IPS-20b (cell line): Measurements from ENCODE around the gene GPR139.

Source experiments
- H3K27ac ChIP-seq: one replicate; pipeline ENCODE4 v1.5.1; 2013; ENCODE audit warnings: low read length
- H3K27me3 ChIP-seq: 2 replicates; pipeline ENCODE4 v1.6.1; 2013; ENCODE audit warnings: mild to moderate bottlenecking, low read length, inconsistent platforms; ENCODE audit not compliant: insufficient read depth
- H3K36me3 ChIP-seq: 2 replicates; pipeline ENCODE4 v1.6.1; 2013; ENCODE audit warnings: low read depth, mild to moderate bottlenecking, inconsistent platforms, low read length, moderate library complexity; ENCODE audit not compliant: insufficient read depth
- H3K4me1 ChIP-seq: 2 replicates; pipeline ENCODE4 v1.6.1; 2013; ENCODE audit warnings: mild to moderate bottlenecking, control low read depth, inconsistent platforms, low read length, moderate library complexity; ENCODE audit not compliant: insufficient read depth
- H3K4me3 ChIP-seq: 2 replicates; pipeline ENCODE4 v1.5.1; 2013; ENCODE audit warnings: mild to moderate bottlenecking, low read length, inconsistent platforms
- H3K9ac ChIP-seq: 2 replicates; pipeline ENCODE4 v1.6.1; 2013; ENCODE audit warnings: low read depth, mild to moderate bottlenecking, inconsistent platforms, low read length, moderate library complexity
- H3K9me3 ChIP-seq: 2 replicates; pipeline ENCODE4 v1.6.1; 2013; ENCODE audit warnings: mild to moderate bottlenecking, low read depth, low read length, inconsistent platforms; ENCODE audit not compliant: insufficient read depth

Gene GPR139

GRCh38 chr16:20073203-20074098, at the start of gene GPR139:
GPR139 (minus strand) TSS chr16:20073890; CDS start chr16:20073616, 274 bp downstream.
- peaks cover 5% of the 10 kb centered on the region; the same call in 1 of the 2 replicates for H3K9me3 ChIP-seq
- peak within 1 kb of the TSS; percentile 81 for H3K4me3 ChIP-seq
- H3K36me3 ChIP-seq = 0 out of 2 replicates have a peak, but pooled peaks cover 3% of the 10 kb centered on the region
- peaks cover 9% of the 10 kb centered on the region; the same call in 1 of the 2 replicates for H3K4me1 ChIP-seq
- peaks cover 63% of the 10 kb centered on the region for H3K27me3 ChIP-seq
- no peak within 1 kb of the TSS for H3K27ac ChIP-seq
- peak within 1 kb of the TSS; percentile 18; the same call in 1 of the 2 replicates for H3K9ac ChIP-seq

DNA sequence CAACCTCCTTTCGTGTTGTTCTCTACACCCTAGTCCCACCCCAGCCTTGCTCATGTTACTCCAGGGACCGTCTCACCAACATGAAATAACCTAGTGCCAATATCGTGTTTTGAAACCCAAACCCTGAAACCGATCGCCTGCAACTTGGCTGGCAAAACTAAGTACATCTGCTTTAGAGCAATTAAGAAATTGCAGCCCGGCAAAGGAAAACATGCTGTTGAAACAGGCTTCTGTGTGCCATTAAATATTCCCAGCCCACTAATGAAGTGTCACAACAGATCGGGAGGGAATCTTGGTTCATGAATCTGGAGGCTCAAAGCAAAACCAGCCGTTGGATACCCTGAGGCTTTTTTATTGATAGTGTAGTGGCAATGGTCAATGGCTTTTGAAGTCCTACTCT, 48.3 kb upstream of the GPR139 start:
- Histone ChIP-seq H3K4me3 (no peak overlapping the region), H3K36me3 (no peaks in the 10 kb centered on the region), H3K9me3 (no peaks in the 10 kb centered on the region; the same call in 1 of the 2 replicates), H3K9ac (no peak overlapping the region), H3K27ac (no peak overlapping the region), H3K27me3 (no peaks in the 10 kb centered on the region), H3K4me1 (no peaks in the 10 kb centered on the region)

DNA sequence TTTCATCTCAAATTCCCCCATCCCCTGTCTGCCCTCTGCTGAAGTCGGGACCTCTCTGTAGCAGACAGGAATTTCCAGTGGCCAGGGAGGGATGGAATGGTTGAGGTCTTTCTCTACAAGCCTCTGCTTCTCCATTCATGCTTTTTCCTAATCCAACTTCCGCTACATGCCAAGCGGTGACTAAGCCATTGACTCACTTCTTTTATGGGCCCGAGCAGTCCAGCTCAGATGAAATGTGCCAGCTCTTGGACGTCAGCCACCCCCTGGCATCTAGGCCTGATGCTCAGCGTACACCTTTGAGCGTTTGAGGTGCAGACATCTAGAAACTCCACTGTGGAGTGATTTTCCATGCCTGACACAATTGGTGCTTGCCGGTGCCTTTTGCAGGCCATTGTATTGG, 40.7 kb upstream of the GPR139 start:
- H3K9ac ChIP-seq = no peak overlapping the region
- no peaks in the 10 kb centered on the region for H3K27me3 ChIP-seq
- H3K9me3 ChIP-seq = no peaks in the 10 kb centered on the region
- H3K4me3 ChIP-seq = no peak overlapping the region
- H3K27ac ChIP-seq = no peak overlapping the region
- no peaks in the 10 kb centered on the region for H3K36me3 ChIP-seq
- no peaks in the 10 kb centered on the region; the same call in 1 of the 2 replicates for H3K4me1 ChIP-seq

DNA sequence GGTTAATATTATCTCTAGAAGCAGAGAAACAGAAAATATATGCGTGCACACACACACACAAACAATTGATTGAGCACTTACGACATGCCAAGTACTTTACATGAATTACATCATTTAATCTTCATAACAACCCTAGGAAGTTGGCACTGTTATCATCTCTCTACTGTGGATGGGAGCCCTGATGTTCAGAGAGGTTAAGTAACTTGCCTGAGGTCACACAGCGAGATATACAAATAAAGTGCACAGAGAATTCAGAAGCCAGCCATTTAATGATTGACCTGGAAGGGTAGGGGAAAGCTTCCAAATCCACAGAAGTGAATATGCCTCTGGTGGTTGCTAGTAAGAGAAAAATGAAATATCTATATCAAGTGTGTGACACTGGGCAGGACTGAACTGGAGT, 37.5 kb upstream of the GPR139 start:
- Histone ChIP-seq H3K9ac (no peak overlapping the region), H3K4me3 (no peak overlapping the region), H3K27me3 (no peaks in the 10 kb centered on the region), H3K4me1 (no peaks in the 10 kb centered on the region; the same call in 1 of the 2 replicates), H3K36me3 (no peaks in the 10 kb centered on the region), H3K9me3 (no peaks in the 10 kb centered on the region), H3K27ac (no peak overlapping the region)

DNA sequence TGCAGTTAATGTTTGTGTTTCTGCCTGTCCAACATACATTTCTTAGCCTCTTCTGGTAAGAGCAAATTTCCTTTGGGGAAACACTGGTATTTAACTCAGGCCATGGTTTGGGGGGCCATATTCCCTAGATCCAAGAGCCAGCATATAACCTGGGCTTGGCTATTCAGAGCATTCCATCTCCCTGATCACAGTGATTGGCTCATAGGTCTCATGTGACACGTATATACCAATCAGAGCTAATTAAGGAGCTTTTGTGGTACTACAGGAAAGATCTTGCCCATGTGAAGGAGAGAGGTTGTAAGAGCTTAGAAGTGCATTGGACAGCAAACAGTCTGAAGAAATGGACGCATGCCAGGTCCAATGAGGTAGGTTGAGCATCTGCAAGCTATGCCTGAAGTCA, 33.4 kb upstream of the GPR139 start:
- H3K4me1 ChIP-seq = no peaks in the 10 kb centered on the region
- no peak overlapping the region for H3K9ac ChIP-seq

DNA sequence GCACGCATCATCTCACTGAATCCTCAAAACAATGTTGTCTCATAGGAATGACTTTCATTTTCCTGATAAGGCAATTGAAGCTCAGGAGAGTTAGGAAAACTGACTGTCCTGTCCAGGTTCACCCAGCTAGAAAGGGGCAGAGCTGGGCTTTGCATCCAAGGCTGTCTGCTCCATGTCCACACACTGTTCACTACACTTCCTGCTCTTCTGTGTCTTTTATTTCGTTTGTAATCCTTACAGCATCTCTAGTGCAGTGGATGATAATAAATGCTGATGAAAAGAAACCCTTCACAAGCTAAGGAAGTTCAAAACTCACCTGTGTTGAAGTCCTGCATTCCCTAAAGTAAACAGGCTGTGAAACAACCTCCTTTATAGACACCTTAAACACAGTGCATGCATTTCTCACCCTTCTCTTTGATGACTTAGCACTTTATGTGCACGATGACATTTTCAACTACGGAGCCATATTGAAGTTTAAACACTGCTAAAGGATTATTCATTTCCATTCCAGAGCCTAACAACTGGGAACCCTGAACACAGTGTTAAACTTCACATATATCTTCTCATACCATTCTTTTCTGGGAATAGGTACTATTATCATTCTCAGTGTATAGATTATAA, 31.0 kb upstream of the GPR139 start:
- Histone ChIP-seq H3K36me3 (no peaks in the 10 kb centered on the region), H3K4me3 (no peak overlapping the region), H3K27ac (no peak overlapping the region), H3K9me3 (no peaks in the 10 kb centered on the region), H3K9ac (no peak overlapping the region), H3K4me1 (no peaks in the 10 kb centered on the region), H3K27me3 (peaks cover 7% of the 10 kb centered on the region; the same call in 1 of the 2 replicates)

More for the DNA sequence above, 33.4 kb upstream of the GPR139 start:
- no peak overlapping the region for H3K27ac ChIP-seq
- no peak overlapping the region for H3K4me3 ChIP-seq
- peaks cover 7% of the 10 kb centered on the region; the same call in 1 of the 2 replicates for H3K27me3 ChIP-seq
- no peaks in the 10 kb centered on the region for H3K9me3 ChIP-seq
- no peaks in the 10 kb centered on the region for H3K36me3 ChIP-seq

DNA sequence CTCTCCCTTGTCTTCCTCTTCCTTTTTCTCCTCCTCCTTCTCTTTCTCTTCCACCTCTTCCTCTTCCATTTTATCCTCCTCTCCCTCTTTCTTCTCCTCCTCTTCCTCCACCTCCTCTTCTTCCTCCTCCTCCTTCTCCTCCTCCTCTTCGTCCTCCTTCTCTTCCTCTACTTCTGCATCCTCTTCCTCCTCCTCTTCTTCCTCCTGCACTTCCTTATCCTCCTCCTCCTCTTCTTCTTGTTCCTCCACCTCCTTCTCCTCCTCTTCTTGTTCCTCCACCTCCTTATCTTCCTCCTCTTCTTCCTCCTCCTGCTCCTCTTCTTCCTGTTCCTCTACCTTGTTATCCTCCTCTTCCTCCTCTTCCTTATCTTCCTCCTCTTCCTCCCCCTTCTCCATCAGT, 28.8 kb upstream of the GPR139 start:
- peaks cover 7% of the 10 kb centered on the region; the same call in 1 of the 2 replicates for H3K27me3 ChIP-seq
- no peaks in the 10 kb centered on the region for H3K9me3 ChIP-seq
- no peak overlapping the region for H3K27ac ChIP-seq
- H3K36me3 ChIP-seq = no peaks in the 10 kb centered on the region
- no peak overlapping the region for H3K4me3 ChIP-seq
- H3K9ac ChIP-seq = no peak overlapping the region
- H3K4me1 ChIP-seq = no peaks in the 10 kb centered on the region

- H3K9me3 ChIP-seq = no peaks in the 10 kb centered on the region
- no peaks in the 10 kb centered on the region for H3K4me1 ChIP-seq
- H3K9ac ChIP-seq = no peak overlapping the region
- H3K4me3 ChIP-seq = no peak overlapping the region
- no peaks in the 10 kb centered on the region for H3K36me3 ChIP-seq
- peaks cover 7% of the 10 kb centered on the region; the same call in 1 of the 2 replicates for H3K27me3 ChIP-seq
- no peak overlapping the region for H3K27ac ChIP-seq
These were observed 28.3 kb upstream of the GPR139 start for GRCh38 chr16:20102021-20102420.

- H3K4me3 ChIP-seq = no peak overlapping the region
- no peak overlapping the region for H3K9ac ChIP-seq
- no peaks in the 10 kb centered on the region for H3K4me1 ChIP-seq
- H3K27ac ChIP-seq = no peak overlapping the region
- H3K27me3 ChIP-seq = peaks cover 7% of the 10 kb centered on the region; the same call in 1 of the 2 replicates
- H3K36me3 ChIP-seq = no peaks in the 10 kb centered on the region
- H3K9me3 ChIP-seq = no peaks in the 10 kb centered on the region
These were observed 25.7 kb upstream of the GPR139 start for GRCh38 chr16:20099375-20099774.

GRCh38 chr16:20094157-20094556, 20.5 kb upstream of the GPR139 start:
- Histone ChIP-seq H3K4me1 (no peaks in the 10 kb centered on the region), H3K27ac (no peak overlapping the region), H3K27me3 (no peaks in the 10 kb centered on the region), H3K9me3 (no peaks in the 10 kb centered on the region), H3K36me3 (no peaks in the 10 kb centered on the region), H3K9ac (no peak overlapping the region), H3K4me3 (no peak overlapping the region)

- no peaks in the 10 kb centered on the region for H3K36me3 ChIP-seq
- no peak overlapping the region for H3K4me3 ChIP-seq
These were observed 15.7 kb upstream of the GPR139 start for GRCh38 chr16:20089246-20089965.

More at GRCh38 chr16:20089246-20089965, 15.7 kb upstream of the GPR139 start:
- Histone ChIP-seq H3K27ac (no peak overlapping the region), H3K4me1 (no peaks in the 10 kb centered on the region), H3K9me3 (no peaks in the 10 kb centered on the region), H3K27me3 (no peaks in the 10 kb centered on the region), H3K9ac (no peak overlapping the region)
